ENCODE results near the gene CSNK1A1L.

Gene CSNK1A1L

GRCh38 chr13:37069597-37070103, 35.8 kb downstream of the CSNK1A1L start:
- no peak for DNase-seq (ENCODE audit: low read depth, low spot score)
- POLR2A ChIA-PET = no interaction called here
- CTCF ChIA-PET = interaction anchor here (0.6 to 4.1 kb wide), 20 partner anchors 8 to 785 kb away, joined by 3 to 30 read pairs (median 4); partner anchors contain the start of genes ALG5, EXOSC8, POSTN and SUPT20H
- no peak overlapping the region for H3K4me3 ChIP-seq (ENCODE audit: low read depth, low read length)
- TF ChIP-seq, protein P1, sequence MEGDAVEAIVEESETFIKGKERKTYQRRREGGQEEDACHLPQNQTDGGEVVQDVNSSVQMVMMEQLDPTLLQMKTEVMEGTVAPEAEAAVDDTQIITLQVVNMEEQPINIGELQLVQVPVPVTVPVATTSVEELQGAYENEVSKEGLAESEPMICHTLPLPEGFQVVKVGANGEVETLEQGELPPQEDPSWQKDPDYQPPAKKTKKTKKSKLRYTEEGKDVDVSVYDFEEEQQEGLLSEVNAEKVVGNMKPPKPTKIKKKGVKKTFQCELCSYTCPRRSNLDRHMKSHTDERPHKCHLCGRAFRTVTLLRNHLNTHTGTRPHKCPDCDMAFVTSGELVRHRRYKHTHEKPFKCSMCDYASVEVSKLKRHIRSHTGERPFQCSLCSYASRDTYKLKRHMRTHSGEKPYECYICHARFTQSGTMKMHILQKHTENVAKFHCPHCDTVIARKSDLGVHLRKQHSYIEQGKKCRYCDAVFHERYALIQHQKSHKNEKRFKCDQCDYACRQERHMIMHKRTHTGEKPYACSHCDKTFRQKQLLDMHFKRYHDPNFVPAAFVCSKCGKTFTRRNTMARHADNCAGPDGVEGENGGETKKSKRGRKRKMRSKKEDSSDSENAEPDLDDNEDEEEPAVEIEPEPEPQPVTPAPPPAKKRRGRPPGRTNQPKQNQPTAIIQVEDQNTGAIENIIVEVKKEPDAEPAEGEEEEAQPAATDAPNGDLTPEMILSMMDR (IDR thresholded peaks at IDR 0.05; ENCODE audit: insufficient read depth, low read length, missing control alignments) = no peak

DNA sequence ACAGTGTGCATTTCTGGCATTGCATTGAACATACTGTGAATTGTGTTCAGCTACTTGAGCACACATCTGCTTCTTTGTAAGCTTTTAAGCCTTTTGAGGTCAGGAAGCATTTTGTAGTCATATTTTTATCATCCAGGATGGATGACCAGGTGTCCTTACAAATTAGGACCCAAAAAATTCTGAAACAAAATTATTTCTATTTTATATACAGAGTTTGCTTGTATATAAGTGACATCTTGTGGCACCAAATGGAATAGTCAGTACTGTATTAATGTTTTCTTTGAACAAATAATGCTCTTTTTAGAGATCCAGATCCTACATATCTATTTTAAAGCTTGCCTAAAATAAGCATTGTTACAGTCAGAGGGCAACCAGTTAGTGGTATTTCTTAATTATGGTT, 36.5 kb downstream of the CSNK1A1L start:
- no peak overlapping the region for H3K4me3 ChIP-seq (ENCODE audit: low read depth, low read length)
- no peak for DNase-seq (ENCODE audit: low read depth, low spot score)
- ChIA-PET POLR2A (no interaction called here), CTCF (interaction anchor here (0.6 to 4.1 kb wide), 16 partner anchors 9 to 786 kb away, joined by 3 to 30 read pairs (median 4); partner anchors contain the start of genes ALG5, EXOSC8, POSTN and SUPT20H)
- TF ChIP-seq, protein P1 (IDR thresholded peaks at IDR 0.05; ENCODE audit: insufficient read depth, low read length, missing control alignments) = no peak

DNA sequence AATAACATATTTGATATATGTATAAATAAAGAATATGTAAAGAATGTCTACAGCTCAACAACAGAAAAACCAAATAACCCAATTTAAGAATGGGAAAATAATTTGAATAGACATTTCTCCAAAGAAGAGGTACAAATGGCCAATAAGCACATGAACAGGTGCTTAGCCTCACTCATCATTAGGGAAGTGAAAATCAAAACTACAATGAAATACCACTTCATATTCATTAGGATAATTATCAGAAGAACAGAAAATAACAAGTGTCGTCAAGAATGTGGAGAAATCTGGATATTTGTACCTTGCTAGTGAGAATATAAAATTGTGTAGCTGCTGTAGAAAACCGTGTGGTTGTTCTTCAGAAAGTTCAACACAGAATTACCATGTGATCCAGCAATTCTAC, 37.6 kb downstream of the CSNK1A1L start:
- ChIA-PET POLR2A (no interaction called here), CTCF (interaction anchor here (1.0 to 4.1 kb wide), 5 partner anchors 44 to 785 kb away, joined by 3 to 30 read pairs (median 4); partner anchors contain the start of genes ALG5 and EXOSC8)
- DNase-seq (ENCODE audit: low read depth, low spot score) = no peak
- TF ChIP-seq, protein P1 (IDR thresholded peaks at IDR 0.05; ENCODE audit: insufficient read depth, low read length, missing control alignments) = no peak
- H3K4me3 ChIP-seq (ENCODE audit: low read depth, low read length) = no peak overlapping the region

DNA sequence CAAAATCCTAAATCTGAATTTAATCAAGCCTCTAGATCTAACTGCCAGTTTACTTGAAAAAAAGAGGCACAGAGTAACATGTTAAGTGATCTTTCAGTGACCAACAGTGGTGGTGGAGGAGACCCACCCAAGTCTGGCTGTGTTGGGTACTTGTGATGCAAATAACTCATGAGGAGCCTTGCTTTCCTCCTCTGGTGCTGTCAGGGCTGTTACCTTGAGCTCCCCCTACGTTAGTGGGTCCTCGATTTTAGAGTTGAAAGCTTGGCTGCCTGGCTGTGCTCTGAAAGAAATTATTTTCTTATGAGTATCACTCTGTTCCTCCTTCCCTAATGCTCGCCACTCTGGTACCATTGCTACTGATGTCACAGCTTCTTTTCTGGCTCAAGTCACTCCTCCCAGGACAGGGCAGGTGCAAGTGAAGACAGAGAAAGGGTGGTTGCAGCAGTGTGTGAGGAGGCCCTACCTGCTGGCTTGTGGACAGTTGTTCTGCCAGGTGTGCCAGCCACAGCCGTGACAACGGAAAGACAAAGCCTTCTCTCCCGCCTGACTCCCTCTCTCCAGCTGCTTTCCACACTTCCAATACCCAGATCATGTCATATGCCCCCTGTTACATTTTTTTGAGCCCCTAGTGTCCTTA, 39.5 kb downstream of the CSNK1A1L start:
- CTCF ChIA-PET = interaction anchor here (0.6 to 1.3 kb wide), 3 partner anchors 9 to 1087 kb away, joined by 3 read pairs; no protein-coding TSS in a partner anchor
- POLR2A ChIA-PET = no interaction called here
- TF ChIP-seq, protein P1 (IDR thresholded peaks at IDR 0.05; ENCODE audit: insufficient read depth, low read length, missing control alignments) = no peak
- no peak for DNase-seq (ENCODE audit: low read depth, low spot score)
- H3K4me3 ChIP-seq (ENCODE audit: low read depth, low read length) = no peak overlapping the region

- no peak for DNase-seq (ENCODE audit: low read depth, low spot score)
- TF ChIP-seq, protein P1 (IDR thresholded peaks at IDR 0.05; ENCODE audit: insufficient read depth, low read length, missing control alignments) = no peak
- CTCF ChIA-PET = interaction anchor here (0.8 to 1.4 kb wide), 4 partner anchors 9 to 549 kb away, joined by 3 to 7 read pairs (median 4); partner anchors contain the start of gene ALG5
- H3K4me3 ChIP-seq (ENCODE audit: low read depth, low read length) = peak overlapping the region; percentile 87
- POLR2A ChIA-PET = no interaction called here
Measured at GRCh38 chr13:37059848-37060192, 45.6 kb downstream of the CSNK1A1L start.

Measured in AG04449 (cell line).